Neutrophil (primary cell): ENCODE data around the gene ADCY4.

Source experiments
- H3K27ac ChIP-seq: fragments of 200-600 bp; sonication (generic); 2 replicates; pipeline ENCODE4 v1.5.1; 2016; ENCODE audit warnings: mild to moderate bottlenecking, moderate library complexity
- H3K27me3 ChIP-seq: fragments of 200-600 bp; sonication (generic); 2 replicates; pipeline ENCODE4 v1.6.0; 2016; ENCODE audit warnings: mild to moderate bottlenecking
- H3K36me3 ChIP-seq: fragments of 200-600 bp; sonication (generic); 2 replicates; pipeline ENCODE4 v1.5.1; 2017
- H3K4me1 ChIP-seq, 2 experiments: fragments of 200-600 bp in 1 of 2; sonication (generic) in 1 of 2; 1 replicate in 1 of 2; 2 replicates in 1 of 2; pipeline versions ENCODE4 v1.5.1 to v1.6.1; 2013 to 2016; ENCODE audit warnings: low read depth in 1 of 2, low read length in 1 of 2, mild to moderate bottlenecking in 1 of 2, moderate library complexity in 1 of 2; ENCODE audit not compliant: control insufficient read depth in 1 of 2, insufficient read depth in 1 of 2
- H3K4me3 ChIP-seq, 2 experiments: fragments of 200-600 bp in 1 of 2; sonication (generic) in 1 of 2; 1 replicate in 1 of 2; 2 replicates in 1 of 2; pipeline ENCODE4 v1.5.1; 2013 to 2016; ENCODE audit warnings: low read depth in 1 of 2, low read length in 1 of 2, mild to moderate bottlenecking in 1 of 2, moderate library complexity in 1 of 2
- H3K9me3 ChIP-seq: fragments of 200-600 bp; sonication (generic); 2 replicates; pipeline ENCODE4 v1.5.1; 2016
- TF ChIP-seq, protein P1 (sequence below): fragments of 200-600 bp; sonication (generic); IDR thresholded peaks from 2 replicates; pipeline ENCODE4 v1.5.1; 2016; ENCODE audit warnings: antibody characterized with exemption

ADCY4 gene

DNA sequence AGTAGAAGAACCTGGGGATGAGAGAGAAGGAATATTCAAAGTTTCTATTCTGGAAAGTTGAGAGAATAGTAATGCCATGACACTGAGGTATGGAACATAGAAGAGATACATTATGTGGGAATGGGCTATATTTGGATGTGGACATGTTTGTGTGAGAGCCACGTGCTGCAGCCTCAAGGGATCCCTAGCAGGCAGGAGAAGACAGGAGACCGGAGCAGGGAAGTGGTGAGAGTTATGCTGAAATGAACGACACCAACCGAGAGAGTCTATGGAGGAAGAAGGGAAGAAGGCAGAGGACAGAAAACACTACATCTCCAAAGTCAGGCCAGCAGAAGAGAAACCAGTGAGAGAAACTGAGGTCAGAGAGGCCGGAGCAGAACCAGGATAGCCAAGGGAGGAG lies 14.9 kb upstream of the ADCY4 start:
- Histone ChIP-seq H3K36me3 (no peaks in the 10 kb centered on the region), H3K4me3 (no peak overlapping the region), H3K9me3 (no peaks in the 10 kb centered on the region), H3K4me1 (no peaks in the 10 kb centered on the region), H3K27me3 (peaks cover 39% of the 10 kb centered on the region), H3K27ac (no peak overlapping the region)
- TF ChIP-seq, protein P1, sequence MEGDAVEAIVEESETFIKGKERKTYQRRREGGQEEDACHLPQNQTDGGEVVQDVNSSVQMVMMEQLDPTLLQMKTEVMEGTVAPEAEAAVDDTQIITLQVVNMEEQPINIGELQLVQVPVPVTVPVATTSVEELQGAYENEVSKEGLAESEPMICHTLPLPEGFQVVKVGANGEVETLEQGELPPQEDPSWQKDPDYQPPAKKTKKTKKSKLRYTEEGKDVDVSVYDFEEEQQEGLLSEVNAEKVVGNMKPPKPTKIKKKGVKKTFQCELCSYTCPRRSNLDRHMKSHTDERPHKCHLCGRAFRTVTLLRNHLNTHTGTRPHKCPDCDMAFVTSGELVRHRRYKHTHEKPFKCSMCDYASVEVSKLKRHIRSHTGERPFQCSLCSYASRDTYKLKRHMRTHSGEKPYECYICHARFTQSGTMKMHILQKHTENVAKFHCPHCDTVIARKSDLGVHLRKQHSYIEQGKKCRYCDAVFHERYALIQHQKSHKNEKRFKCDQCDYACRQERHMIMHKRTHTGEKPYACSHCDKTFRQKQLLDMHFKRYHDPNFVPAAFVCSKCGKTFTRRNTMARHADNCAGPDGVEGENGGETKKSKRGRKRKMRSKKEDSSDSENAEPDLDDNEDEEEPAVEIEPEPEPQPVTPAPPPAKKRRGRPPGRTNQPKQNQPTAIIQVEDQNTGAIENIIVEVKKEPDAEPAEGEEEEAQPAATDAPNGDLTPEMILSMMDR, result no peak

DNA sequence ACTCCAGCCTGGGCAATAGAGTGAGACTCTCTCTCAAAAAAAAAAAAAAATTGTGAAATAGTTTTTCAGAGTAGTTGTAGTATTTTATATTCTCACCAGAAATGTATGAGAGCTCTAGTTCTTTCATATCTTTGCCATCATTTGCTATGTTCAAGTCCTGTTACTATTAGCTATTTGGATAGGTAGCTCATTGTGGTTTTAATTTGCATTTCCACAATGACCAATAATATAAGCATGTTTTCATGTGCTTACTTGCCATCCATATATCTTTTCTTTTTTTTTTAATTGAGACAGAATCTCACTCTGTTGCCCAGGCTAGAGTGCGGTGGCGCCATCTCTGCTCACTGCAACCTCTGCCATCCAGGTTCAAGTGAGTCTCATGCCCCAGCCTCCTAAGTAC lies 13.3 kb upstream of the ADCY4 start:
- Histone ChIP-seq H3K27me3 (peaks cover 39% of the 10 kb centered on the region), H3K27ac (no peak overlapping the region), H3K4me1 (no peaks in the 10 kb centered on the region), H3K9me3 (no peaks in the 10 kb centered on the region), H3K4me3 (no peak overlapping the region), H3K36me3 (no peaks in the 10 kb centered on the region)
- TF ChIP-seq, protein P1, result no peak

DNA sequence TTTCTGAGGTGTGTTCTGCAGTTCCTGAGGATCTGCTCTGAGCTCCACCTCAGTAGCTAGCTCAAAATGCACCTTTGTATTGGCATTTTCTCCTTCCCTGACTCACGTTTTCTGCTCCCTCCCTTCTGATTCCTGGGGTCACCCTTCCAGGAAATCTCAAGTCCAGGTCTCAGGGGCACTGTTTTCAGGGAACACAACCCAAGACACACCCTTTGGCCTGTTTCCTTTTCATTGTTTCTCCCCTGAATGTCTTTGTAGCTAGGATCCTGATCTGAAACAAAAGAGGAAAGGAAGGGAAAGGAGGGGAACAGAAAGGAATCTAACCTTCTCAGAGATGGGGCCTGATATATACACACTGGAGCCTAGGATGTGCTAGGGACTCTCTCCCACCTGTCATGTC lies 12.3 kb upstream of the ADCY4 start:
- Histone ChIP-seq H3K9me3 (no peaks in the 10 kb centered on the region), H3K4me3 (no peak overlapping the region), H3K4me1 (no peaks in the 10 kb centered on the region), H3K36me3 (no peaks in the 10 kb centered on the region), H3K27ac (no peak overlapping the region), H3K27me3 (peaks cover 29% of the 10 kb centered on the region)
- TF ChIP-seq, protein P1, result no peak

DNA sequence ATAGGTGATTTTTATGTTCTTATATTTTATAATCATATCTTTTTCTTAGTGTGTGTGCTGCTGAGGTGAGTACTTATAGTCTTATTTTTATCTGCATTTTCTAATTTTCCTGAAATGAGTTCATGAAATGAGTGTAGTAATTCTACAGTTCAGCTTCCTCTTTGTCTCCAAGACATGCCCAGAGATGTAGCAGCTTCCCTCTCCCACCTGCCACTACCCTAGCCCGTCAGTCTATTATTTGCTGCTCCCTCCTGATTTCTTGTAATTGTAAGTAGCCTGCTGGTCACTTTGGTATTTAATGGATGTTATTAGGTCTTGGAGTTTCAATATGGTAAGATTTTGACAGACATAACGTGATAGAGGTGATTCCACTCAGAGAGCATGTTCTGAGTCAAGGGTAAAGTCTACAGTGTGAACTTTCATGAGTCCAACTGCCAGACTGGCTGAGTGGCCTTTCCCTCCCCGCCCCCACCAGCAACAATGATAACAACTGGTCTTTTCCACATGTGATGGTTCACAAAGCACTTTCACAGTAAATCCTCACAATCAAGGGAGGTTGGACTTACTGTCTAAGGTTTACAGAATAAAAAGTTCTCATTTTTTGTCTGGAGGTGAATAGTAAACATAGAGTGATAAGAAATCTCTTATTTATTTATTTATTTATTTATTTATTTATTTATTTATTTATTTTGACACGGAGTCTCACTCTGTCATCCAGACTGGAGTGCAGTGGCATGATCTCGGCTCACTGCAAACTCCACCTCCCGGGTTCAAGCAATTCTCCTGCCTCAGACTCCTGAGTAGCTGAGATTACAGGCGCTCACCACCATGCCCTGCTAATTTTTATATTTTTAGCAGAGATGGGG lies 9.2 kb upstream of the ADCY4 start:
- Histone ChIP-seq H3K9me3 (no peaks in the 10 kb centered on the region), H3K36me3 (no peaks in the 10 kb centered on the region), H3K27ac (no peak overlapping the region), H3K27me3 (peaks cover 8% of the 10 kb centered on the region), H3K4me1 (peaks cover 9 to 12% of the 10 kb centered on the region in 2 experiments), H3K4me3 (no peak overlapping the region)
- TF ChIP-seq, protein P1, result no peak

DNA sequence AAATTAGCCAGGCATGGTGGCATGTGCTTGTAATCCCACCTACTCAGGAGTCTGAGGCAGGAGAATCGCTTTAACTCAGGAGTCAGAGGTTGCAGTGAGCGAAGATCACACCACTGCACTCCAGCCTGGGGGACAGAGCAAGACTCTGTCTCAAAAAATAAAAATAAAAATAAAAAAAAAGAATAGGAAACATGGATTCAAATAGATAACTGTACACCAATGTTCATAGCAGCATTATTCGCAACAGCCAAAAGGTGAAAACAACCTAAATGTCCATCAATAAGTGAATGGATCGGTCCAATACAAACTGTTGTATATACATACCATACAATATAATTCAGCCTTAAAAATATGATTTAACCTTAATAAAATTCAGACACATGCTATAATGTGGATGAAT lies 8.0 kb upstream of the ADCY4 start:
- TF ChIP-seq, protein P1, result no peak
- H3K27ac ChIP-seq, result no peak overlapping the region

More for the DNA sequence above, 8.0 kb upstream of the ADCY4 start:
- H3K36me3 ChIP-seq, result peaks cover 10% of the 10 kb centered on the region
- H3K4me1 ChIP-seq, result peaks cover 20 to 23% of the 10 kb centered on the region in 2 experiments
- no peak overlapping the region for H3K4me3 ChIP-seq
- H3K9me3 ChIP-seq, result no peaks in the 10 kb centered on the region
- peaks cover 6% of the 10 kb centered on the region for H3K27me3 ChIP-seq
